HG03565 (cell line): ENCODE results near the gene TRIO.
A peak's percentile ranks its signal among the peaks of the same experiment; 100 is the strongest.

Source experiments
- ATAC-seq: cut with Tn5 transposase; IDR thresholded peaks from one replicate; pipeline ENCODE4 v1.9.1; 2021; ENCODE audit warnings: mild to moderate bottlenecking, moderate library complexity; ENCODE audit not compliant: unreplicated experiment

The TRIO gene

DNA sequence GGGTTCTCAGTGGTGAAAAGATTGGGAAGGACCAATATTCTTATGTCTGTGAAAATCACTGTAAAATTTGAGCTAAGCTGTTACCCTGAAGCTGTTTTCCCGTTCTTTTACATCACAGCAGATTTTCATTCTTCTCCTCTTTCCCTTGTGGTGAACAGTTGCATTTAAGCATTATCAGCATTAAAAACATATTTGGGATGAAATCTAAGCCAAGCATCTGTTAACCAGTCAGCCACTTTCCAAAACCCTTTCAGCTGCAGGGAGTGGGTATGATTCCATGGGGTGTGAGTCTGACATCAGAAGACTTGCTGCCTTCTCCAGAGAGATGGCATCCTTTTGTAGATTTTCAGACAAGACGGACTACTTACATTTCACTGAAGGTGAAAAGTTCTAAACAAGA, 97.2 kb downstream of the TRIO start:
- ATAC-seq: no peak

DNA sequence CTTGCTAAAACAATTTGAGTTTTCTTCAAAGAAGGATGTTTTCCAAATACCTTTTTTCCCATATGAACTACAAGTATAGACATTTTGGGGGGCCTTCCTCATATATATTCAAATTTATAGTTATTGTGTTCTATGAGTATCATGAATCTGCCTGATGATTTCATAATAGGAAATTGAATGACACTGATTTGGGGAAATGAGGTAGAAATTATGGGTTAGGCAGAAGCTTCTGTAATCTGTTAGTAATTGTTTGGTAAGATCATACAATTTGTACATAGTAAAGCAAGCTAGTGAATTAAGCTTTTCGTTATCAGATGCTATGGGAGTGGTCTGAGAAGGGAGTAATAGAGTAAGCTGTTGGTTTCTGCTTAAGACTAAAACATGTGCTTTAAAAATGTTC, 98.0 kb downstream of the TRIO start:
- ATAC-seq: no peak

DNA sequence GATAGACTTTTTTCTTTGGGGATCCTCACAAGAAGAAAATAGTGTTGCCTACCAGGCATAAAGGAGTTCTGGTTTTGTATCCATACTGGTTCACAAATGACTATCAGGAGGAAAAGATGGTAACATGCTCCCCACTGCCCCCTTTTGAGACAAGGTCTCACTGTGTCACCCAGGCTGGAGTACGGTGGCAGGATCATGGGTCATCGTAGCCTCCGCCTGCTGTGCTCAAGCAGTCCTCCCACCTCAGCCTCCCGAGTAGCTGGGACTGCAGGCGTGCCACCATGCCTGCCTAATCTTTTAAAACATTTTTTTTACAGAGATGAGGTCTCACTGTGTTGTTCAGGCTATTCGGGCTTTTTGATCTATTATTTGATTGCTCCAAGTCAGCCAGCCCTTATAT, 99.3 kb downstream of the TRIO start:
- ATAC-seq: no peak

DNA sequence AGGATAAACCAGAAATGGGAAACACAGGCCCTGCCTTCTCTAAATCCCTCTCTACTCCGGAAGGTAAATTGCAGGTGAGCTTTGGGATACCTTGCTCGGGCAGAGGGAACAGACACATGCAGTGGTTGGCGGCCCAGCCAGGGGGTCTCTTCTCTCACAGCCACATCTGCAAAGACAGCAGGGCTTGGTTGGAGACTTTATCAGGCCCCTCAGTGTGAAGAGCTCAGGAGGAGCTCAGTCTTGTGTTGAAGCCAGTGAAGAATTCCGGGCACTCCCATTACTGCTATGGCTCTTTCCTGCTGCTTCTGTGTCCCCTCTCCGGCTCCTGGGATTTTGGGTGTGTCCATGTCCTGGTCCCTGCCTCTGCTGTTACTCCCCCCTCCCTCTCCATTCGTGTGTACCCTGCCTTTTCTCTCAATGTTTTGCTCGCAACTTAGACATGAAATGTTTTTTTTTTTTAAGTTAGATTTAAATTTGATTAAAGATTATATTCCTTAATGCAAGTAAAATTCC, 99.8 kb downstream of the TRIO start:
- no peak for ATAC-seq

DNA sequence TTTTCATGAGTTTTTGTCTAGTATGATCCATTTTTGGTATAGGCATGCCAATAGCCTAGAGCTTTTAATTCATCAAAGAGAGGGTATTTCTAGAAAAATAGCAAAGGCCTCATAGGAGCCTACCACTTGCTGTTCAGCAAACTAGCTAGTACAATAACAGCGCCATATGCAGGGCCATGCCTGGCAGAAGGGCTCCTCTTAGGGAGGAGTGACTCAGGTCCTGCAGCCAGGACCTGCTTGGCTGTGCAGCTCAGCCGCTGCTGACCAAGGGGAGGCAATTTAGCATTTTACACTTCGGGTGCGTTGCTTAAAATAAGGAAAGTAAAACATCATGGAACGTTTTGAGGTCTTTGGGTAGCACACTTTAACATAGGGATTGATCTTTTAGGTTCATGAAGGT, 100.6 kb downstream of the TRIO start:
- ATAC-seq: no peak

DNA sequence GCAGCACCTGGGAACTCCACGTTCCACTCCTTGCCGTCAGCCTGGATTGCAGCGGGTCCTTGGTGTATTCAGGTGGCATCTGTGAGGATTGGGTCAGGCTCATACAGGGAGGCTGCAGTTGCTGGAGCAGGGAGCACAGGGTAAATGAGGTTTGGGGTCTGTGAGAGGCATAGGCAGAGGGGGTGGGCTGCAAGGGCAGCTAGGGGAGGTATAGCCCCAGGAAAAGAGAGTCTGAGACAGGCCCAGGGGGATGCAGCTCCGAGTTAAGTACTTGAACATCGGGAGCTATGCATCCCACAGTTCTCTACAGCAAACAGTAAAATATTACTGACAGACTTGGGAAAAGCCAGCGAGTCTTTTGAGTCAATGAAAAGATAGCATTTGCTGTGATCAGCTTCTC, 101.6 kb downstream of the TRIO start:
- no peak for ATAC-seq

DNA sequence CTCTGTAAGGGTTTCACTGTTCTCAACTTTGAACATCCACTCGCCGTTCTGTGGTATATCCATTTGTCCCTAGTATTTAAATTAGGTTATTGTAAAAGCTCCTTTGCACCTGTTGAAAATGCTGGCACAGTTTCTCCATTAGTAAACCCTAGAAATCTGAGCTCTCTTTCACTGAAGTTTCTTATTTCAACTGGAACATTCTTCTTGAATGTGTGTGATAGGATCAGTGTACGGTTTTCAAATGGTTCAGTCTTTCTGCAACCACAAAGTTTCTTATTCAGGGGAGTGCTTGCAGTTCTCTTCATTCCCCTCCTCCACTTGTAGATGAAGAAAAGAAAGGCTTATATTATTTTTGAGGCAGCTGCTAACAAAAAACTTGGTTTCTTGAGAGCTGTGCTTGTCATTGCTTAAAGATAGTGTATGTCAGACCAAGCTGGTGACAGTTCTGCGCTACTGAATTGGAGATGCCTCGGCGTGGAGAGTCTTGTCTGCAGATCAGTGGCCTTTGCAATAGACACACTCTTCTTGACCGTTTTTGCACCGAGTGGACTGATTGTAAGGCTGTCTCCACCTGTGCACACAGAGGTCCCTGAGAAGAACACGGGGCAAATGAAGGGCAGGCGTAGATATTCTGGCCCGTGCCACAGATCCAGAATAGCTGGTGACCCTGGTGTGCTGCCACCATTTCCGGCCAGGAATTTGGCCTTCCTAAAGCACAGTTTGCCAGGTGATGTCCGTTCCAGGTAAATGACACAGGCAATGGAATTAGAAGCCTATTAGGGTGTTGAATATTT, 102.2 kb downstream of the TRIO start:
- no peak for ATAC-seq

DNA sequence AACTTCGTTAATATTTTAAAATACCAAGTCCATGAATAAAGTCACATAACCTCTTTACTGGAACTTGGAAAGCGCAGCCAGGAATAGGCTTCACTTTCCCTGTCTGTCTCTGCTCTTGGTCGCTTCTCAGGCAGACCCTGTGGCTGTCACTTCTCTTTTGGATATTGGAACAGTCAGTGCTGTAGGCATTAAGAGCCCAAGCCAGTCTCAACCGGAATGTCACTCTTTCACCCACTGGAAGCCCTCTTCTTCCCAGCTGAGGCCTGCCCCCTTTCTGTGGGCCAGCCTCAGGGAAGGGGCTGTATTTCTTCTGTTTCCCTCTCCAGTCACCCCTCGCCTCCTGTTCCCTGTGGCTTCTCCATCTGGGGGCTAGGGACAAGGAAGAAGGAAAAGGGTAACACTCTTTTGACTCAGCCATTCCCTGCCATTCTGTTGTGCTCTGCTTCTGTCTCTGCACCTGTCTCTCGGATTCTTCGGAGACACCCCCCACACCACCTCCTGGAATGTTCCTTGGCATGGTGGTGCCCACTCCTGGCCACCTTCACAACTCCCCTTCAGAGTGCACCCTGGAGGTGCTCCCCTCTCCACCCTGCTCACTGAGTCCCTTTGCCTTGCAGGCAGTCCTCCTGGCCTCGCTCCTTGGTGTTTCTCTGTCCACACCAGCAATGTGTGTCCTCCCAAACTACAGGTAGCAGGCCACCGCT, 103.4 kb downstream of the TRIO start:
- no peak for ATAC-seq

DNA sequence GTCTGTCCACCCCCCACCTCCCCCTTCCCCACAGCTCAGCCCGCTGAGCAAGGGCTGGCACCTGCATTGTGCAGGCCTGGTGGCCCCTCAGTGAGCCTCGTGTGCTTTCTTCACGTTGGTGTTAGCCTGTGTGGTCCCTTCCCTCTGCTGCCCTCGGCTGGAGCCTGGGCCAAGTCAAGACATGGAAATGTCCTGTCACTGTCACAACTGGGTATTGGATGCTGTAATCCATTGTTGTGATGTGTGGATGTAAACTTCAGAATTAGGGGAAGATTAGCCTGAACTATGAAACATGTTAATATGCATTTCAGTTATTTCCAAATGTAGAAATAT, 103.9 kb downstream of the TRIO start:
- no peak for ATAC-seq

DNA sequence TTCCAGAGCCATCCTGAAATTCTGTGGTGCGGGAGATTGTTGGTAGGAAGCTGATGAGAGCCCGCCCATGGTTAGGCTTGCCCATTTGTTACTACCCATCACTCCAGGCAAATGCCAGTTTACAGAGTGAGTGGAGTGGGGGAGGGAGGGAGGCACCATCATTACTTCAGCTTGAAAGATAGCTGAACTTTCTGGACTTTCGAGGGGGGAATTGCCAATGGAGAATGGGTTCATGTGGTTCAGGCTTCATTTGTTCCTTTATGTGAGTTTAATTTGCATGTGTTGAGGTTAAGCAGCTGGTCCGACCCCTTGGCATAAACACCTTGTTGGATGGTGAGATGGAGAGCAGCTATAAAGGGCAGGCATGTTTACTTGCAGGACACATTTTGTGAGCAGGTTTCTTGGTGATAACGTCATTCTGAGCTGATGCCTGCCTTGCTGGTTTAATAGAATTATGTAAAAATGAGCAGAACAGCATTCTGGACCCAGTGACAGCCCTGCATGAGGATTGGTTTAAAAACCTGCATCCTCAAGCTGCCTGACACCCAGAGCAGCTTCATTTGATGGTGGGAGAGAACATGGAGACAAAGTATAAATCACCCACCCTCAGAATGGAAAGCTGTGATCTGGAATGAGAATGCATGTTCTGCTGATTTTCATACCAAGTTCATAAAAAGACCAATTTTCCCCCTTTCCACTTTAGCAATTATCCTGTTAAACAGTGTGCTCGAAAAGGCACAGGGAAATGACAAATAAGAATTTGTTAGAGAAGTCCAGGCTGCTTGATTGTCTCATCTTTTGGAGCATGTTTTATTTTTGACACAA, 106.3 kb downstream of the TRIO start:
- no peak for ATAC-seq

DNA sequence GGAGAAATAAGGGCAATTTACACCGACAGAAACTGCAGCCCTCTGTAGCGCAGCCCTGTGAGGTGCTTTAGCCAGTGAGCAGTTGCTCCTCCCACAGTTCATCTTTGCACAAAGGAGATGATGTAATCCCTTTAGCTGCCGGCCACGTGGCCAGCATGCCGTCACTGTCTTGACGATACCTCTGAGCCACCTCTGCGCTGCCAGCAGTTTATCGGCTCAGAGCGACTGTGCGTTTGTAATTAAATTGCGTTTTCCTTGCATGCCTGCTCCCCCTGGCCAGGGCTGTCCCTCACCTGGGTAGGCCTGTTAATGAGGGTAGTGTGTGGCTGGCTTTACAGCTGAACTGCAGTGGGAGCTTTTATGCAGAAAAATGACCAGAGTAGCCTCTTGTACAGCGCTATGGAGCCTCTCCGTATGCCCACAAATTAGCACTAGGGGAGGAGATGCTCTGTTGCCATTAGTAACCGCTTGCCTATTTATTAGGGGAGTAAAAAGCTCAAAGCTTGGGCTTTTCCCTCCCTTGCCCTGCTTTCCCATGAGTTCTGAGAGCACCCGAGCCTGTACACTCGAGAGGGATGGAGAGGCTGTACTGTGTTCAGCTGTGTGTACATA, 107.0 kb downstream of the TRIO start:
- ATAC-seq: peak; percentile 36

DNA sequence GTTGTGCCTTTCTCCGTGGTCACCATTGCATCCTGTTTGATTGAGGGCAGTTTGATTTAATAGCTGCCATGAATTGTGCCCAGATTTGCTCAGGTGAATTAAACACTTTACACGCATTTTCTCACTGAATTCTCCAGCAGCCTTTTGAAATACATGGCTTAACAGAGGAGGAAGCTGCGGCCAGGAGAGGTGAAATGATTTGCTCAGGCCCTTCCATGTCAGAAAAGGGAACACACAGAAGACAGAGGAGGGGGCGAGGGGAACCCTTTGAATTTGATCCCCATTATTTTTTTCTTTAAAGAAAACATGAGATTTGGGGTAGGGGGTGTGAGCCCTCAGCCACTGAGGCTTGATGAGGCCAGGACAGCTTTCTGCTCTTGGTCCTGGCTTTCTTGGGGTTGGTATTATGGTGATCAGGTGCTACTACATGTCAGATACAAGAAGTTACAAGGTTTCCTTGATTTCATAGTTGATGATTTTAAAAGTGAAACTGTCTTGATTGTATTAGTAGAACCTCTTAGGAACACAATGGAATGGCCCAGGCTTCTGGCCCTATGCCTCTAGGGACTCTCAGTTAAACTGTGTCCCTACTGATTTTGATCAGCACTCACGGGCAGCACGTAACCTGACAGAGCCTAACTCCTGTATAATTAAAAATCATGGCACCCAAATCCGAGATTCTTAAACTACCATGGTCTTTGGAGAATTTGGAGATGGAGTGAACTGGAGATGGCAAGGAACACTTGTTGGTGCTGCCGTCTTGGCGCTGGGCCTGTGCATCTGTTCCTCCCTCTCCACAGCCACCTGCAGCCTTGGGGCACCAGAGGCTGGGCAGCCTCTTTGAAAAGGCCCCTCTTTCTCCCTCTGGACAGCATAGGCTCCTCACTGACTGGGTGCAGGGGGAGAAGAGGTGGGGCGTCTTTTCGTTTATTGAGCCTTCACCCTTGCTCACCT, 107.9 kb downstream of the TRIO start:
- peak; percentile 50 for ATAC-seq

DNA sequence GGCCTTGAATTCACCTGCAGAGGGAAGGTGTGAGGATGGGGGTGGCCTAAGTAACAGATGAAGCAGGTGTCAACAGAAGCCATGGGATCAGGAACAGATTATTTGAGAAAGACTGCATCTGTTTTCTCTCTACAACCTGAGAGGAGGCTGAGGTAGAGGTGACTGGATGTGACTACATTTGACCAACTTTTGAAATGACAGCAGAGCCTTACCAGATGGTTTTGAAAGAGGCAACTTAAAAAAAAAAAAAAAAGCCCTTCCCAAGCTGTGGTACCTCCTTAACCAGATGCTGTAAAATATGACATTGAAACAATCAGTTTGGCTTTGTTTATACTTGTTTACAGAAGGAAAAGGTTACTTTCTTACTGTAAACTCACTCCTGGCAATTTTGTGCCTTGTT, 108.6 kb downstream of the TRIO start:
- ATAC-seq: peak; percentile 34

DNA sequence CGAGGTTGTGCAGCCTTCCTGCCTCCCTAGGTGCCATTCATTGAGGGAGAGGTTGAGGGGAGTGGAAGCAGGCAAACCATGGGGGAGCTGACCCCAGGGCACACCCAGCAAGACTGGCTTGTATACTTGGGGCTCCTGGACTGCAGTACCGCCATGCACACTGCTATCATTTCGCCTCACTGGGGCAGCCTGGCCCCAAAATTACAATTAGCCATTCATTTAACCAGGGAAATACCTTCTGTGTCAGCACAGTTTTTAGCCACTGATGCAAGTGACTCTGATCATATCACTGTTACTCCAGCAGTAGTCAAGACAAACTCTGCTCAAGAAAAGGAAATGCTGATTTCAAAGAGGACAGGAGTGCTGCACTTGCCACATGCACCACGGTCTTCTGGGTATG, 109.7 kb downstream of the TRIO start:
- ATAC-seq: no peak

DNA sequence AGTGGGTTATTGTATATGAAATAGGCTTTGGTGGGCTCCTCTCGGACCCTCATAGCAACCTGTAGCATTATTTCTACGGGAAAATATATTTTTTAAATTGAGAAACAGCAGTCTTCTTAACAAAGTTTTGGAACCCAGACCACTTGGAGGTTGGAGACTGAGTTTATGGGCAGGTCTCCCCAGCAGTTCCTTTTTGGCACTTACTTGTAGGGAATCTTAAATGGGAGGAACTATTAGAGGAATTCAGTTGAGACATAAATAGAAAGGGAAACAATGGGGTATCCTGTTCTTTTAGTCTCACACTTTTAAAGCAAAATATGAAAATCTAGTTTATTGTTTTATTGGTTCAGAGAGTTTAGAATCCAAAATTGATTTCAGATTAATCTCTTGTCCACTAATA, 111.5 kb downstream of the TRIO start:
- no peak for ATAC-seq

DNA sequence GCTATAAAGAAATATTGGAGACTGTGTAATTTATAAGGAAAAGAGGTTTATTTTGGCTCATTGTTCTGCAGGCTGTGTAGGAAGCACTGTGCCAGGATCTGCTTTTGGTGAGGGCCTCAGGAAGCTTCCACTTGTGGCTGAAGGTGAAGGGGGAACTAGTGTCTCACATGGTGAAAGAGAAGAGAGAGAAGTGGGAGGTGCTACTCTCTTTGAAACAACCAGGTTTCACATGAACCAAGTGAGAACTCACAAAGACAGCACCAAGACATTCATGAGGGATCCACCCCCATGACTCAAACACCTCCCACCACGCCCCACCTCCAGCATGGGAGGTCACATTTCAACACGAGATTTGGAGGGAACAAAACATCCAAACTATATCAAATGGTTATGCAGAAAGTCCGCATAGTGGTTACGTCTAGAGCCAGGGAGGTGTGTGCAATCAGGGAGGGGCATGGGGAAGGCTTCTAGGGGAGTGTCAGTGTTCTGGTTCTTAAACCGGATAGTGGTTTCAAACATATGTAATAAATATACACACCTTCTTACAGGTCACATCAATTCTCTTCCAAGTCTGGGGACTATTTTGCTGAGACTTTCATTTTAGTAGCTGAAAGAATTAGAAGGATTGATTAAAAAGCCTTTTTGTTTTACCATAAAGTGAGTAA, 113.0 kb downstream of the TRIO start:
- no peak for ATAC-seq

DNA sequence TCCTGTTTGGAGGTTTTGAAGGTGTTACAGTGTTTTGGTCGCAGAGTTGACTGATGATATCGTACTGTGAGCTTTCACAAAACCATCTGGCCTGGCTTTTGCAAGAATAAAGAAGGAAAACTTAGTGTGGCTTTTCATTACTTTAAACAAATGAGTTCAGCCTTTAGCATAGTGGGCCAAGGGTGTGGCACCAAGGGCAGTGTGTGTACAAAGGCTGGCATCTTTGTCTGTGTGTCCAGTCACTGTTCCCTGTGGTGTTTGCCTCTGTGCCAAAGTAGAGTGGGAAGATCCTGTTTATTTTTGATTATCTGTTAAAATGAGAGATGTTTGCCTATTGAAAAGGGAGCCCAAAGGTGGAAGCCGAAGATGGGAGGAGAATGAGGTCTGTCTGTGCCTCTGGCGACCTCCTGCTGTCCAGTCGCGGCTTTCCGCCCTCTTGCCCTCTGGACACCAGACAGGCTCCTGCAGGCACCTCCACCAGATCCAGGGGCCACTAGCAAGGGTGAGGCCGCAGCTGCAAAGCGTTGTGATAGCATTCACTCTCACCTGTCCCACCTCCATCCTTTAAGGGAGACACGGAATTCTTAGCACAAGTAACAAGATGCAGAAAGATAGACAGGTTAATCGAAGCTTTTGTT, 113.7 kb downstream of the TRIO start:
- ATAC-seq: no peak

DNA sequence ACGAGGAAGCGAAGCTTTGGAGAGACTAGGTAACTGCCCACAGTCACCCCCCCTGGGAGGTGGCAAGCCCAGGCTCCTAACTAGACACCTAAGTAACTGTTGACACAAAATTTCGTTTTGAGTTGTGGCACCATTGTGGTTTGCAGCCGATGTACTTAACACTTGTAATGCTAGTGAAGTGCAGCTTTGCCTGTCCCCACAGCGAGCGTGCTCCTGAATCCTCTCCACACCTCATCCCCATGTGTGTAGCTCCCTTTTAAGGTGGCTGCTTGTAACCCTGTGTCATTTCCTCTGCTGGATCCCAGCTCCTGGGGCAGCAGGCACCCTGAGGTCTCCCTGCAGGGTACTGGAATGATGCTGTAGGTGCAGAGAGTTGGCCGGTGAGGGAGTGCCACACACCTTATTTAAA, 114.9 kb downstream of the TRIO start:
- ATAC-seq: peak; percentile 68

DNA sequence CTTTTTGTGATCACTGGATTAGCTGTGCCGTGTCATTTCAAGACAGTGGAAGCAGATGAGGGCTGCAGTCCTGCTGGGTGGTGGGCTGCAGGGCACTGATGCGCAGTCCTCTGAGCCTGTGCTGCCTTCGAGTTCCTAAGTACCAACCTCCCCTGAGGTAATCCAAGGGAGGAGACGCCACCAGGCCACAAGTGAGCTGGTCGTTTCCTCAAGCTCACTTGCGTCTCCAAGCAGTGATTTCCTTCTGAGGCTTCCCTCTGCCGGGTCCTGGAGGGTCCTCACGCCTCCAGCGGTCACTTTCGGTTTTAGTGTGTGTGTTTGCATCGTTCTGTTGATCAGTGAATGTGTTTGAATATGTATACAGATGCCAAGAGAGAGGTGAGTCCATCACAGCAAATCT, 115.7 kb downstream of the TRIO start:
- ATAC-seq: peak; percentile 34
